ENCODE measurements around the gene ADGRL3.

DNA sequence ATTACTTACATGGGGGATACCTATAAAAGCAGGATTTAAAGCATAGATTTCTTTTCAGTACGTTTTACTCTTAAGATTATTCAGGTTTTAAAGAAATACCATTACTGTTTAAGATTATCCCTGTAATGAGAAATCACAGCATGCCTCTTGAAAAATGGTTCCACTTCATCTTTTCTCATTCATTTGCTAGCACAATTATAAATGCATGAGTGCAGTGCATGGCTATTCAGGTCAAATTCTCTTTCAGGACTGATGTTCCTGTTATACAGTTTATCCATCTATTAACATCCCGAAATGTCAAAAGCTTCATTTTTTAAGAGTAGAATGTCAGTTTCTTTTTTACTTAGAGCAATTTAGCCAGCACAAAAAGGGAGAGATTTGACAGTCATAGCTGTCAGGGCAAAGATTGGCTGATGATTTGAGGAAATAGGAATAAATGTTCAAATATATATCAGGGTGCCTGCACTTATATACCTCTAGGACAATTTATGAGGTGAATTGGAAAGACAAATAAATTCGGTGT, 135.2 kb downstream of the ADGRL3 start:
- TF ChIP-seq EP300 (IDR thresholded peaks at IDR 0.05): no peak
- TF ChIP-seq, protein P1, sequence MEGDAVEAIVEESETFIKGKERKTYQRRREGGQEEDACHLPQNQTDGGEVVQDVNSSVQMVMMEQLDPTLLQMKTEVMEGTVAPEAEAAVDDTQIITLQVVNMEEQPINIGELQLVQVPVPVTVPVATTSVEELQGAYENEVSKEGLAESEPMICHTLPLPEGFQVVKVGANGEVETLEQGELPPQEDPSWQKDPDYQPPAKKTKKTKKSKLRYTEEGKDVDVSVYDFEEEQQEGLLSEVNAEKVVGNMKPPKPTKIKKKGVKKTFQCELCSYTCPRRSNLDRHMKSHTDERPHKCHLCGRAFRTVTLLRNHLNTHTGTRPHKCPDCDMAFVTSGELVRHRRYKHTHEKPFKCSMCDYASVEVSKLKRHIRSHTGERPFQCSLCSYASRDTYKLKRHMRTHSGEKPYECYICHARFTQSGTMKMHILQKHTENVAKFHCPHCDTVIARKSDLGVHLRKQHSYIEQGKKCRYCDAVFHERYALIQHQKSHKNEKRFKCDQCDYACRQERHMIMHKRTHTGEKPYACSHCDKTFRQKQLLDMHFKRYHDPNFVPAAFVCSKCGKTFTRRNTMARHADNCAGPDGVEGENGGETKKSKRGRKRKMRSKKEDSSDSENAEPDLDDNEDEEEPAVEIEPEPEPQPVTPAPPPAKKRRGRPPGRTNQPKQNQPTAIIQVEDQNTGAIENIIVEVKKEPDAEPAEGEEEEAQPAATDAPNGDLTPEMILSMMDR (IDR thresholded peaks at IDR 0.05): no peak
